Activated CD4-positive, alpha-beta T cell treated with anti-CD3 and anti-CD28 coated beads for 36 hours (primary cell): Measurements from ENCODE around the gene ADH6. TPM values are rescaled to one million over a fixed set of nuclear protein-coding genes. Genes with fewer than 3 reads are reported as not detected.
"Not testable (repeated sequence)": the region's sequence is repeated elsewhere in the genome, so short reads cannot be mapped to it uniquely, and the experiment has no call there.

Experiments
- ATAC-seq: fragments of 200-7000 bp; cut with Tn5 transposase; one replicate; pipeline ENCODE4 v1.10.0; 2021; ENCODE audit warnings: mild to moderate bottlenecking, moderate library complexity
- CTCF ChIA-PET: fragments of 350-600 bp; sonication (Branson Sonifier 250); formaldehyde crosslinking; loops from one replicate; lab custom pipeline; 2021; ENCODE audit warnings: antibody characterized with exemption; lab: Charles Lee
- POLR2A ChIA-PET: fragments of 350-600 bp; sonication (Branson Sonifier 250); formaldehyde crosslinking; loops from one replicate; lab custom pipeline; 2021; ENCODE audit warnings: antibody characterized with exemption, inconsistent platforms; lab: Charles Lee
- DNase-seq: peaks from one replicate; pipeline ENCODE4 v3.0.0-alpha.2; 2020
- H3K27ac Mint-ChIP-seq: one replicate; pipeline ENCODE4 v1.8.0; 2021; ENCODE audit warnings: mixed read lengths
- H3K27me3 Mint-ChIP-seq: one replicate; pipeline ENCODE4 v1.8.0; 2021; ENCODE audit warnings: mixed read lengths
- H3K36me3 Mint-ChIP-seq: one replicate; pipeline ENCODE4 v1.8.0; 2021; ENCODE audit warnings: low read depth, mixed read lengths
- H3K4me1 Mint-ChIP-seq: one replicate; pipeline ENCODE4 v1.8.0; 2021; ENCODE audit warnings: mixed read lengths
- H3K4me3 Mint-ChIP-seq: one replicate; pipeline ENCODE4 v1.8.0; 2021; ENCODE audit warnings: mild to moderate bottlenecking, moderate library complexity, mixed read lengths
- H3K9me3 Mint-ChIP-seq: one replicate; pipeline ENCODE4 v1.8.0; 2021; ENCODE audit warnings: low read depth, mixed read lengths
- intact Hi-C, 2 experiments: fragments of 100-400 bp; cut with DNase I in 1 of 2; cut with micrococcal nuclease in 1 of 2; formaldehyde crosslinking; loops; one replicate each; pipeline versions ENCODE4 v1.14.2 to v1.15.1; 2022 to 2024; cut with DNase I, micrococcal nuclease
- total RNA-seq, 2 experiments: library from RNA; stranded (reverse); gene quantifications; one replicate each; pipeline ENCODE4 v1.2.3, GENCODE V29; 2021

ADH6 gene
- not detected for total RNA-seq

DNA sequence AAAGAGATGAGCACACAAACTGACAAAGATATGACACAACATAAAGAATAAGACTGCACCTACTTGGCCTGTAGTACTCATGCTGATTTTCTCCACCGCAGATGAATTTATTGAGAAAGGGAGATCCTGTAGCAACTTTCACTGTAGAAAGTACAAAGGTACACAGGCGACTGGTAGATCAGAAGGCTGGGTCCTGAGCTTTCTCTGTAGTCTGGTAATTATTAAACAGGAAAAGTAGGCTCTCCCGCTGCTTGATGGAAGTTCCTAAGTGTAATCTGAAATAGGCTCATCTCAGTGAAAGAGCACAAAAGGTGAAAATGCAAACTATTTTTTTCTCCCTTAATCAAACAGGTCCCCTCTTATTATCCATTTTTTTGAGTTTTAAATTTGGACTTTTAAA lies at the start of gene ADH6:
ADH6 (minus strand) TSS at position 175 of the 400 bp plus-strand sequence; CDS start at position 81, 94 bp downstream.
- no peak for ATAC-seq

GRCh38 chr4:99264927-99265326 lies 45.9 kb upstream of the ADH6 start:
- H3K36me3 Mint-ChIP-seq: no peaks in the 10 kb centered on the region
- CTCF ChIA-PET: no interaction called here
- no peak overlapping the region for H3K4me3 Mint-ChIP-seq
- H3K27me3 Mint-ChIP-seq: peaks cover 2% of the 10 kb centered on the region
- ATAC-seq: no peak
- H3K4me1 Mint-ChIP-seq: no peaks in the 10 kb centered on the region
- no peak for DNase-seq
- POLR2A ChIA-PET: no interaction called here
- H3K9me3 Mint-ChIP-seq: peaks cover 11% of the 10 kb centered on the region
- H3K27ac Mint-ChIP-seq: no peak overlapping the region
- intact Hi-C loops: no loop called here

More for the DNA sequence above, at the start of gene ADH6:
- peaks cover 6% of the 10 kb centered on the region for H3K9me3 Mint-ChIP-seq
- no peaks in the 10 kb centered on the region for H3K4me1 Mint-ChIP-seq
- POLR2A ChIA-PET: no interaction called here
- no peak within 1 kb of the TSS for H3K4me3 Mint-ChIP-seq
- H3K36me3 Mint-ChIP-seq: peaks cover 2% of the 10 kb centered on the region
- H3K27me3 Mint-ChIP-seq: peaks cover 2% of the 10 kb centered on the region
- CTCF ChIA-PET: no interaction called here
- intact Hi-C loops: no loop called here
- no peak for DNase-seq
- H3K27ac Mint-ChIP-seq: no peak within 1 kb of the TSS

DNA sequence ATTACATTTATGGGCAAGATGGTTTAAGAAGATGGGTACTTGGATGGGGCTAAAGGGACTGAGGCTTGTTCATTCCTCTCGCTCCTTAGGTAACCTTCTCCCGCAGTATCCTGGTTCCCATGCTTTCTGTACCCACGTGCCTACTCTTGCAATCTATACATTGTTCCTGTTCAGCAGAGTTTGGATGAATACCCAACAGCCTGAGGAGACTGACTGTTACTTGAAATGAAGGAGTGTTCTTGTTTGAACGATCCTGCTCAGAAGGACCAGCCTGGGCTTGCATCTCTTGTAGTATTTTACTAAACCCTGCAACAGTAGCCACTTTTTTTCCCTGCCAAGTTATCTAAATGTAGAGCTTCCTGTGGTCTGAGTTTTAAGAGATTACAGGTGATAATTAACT lies 33.7 kb upstream of the ADH6 start:
- intact Hi-C loops: no loop called here
- H3K9me3 Mint-ChIP-seq: peaks cover 2% of the 10 kb centered on the region
- DNase-seq (no peak), ATAC-seq (no peak)
- H3K4me1 Mint-ChIP-seq: no peaks in the 10 kb centered on the region
- no peak overlapping the region for H3K4me3 Mint-ChIP-seq
- ChIA-PET CTCF (no interaction called here), POLR2A (no interaction called here)
- H3K36me3 Mint-ChIP-seq: no peaks in the 10 kb centered on the region
- no peak overlapping the region for H3K27ac Mint-ChIP-seq
- H3K27me3 Mint-ChIP-seq: peaks cover 2% of the 10 kb centered on the region

- H3K4me1 Mint-ChIP-seq: no peaks in the 10 kb centered on the region
- ATAC-seq (no peak), DNase-seq (no peak)
- H3K27me3 Mint-ChIP-seq: peaks cover 8% of the 10 kb centered on the region
- ChIA-PET POLR2A (no interaction called here), CTCF (no interaction called here)
- intact Hi-C loops: no loop called here
- H3K9me3 Mint-ChIP-seq: peaks cover 10% of the 10 kb centered on the region
- H3K4me3 Mint-ChIP-seq: no peak overlapping the region
- peaks cover 5% of the 10 kb centered on the region for H3K36me3 Mint-ChIP-seq
- no peak overlapping the region for H3K27ac Mint-ChIP-seq
Measured at GRCh38 chr4:99248714-99249113, 29.7 kb upstream of the ADH6 start.

DNA sequence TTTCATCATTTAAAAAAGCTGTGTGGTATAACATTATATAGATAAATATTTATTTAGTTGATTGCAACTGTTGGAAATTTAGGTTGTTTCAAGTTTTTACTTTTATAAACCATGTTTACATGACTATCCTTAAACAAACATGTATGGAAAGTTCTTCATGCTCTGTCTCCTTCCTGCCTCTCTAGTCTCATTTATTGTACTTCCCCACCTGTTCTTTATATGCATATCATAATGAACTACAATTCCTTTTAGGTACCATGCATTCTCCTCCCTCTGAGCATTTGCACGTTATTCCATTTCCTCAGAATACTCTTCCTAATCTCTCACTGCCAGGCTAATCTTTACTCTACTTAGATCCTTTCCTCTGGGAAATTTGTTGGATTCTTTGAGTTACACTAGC lies 16.9 kb upstream of the ADH6 start:
- Mint-ChIP-seq H3K27ac (no peak overlapping the region), H3K9me3 (no peaks in the 10 kb centered on the region), H3K27me3 (peaks cover 7% of the 10 kb centered on the region), H3K4me3 (no peak overlapping the region), H3K36me3 (no peaks in the 10 kb centered on the region), H3K4me1 (no peaks in the 10 kb centered on the region)
- ATAC-seq (no peak), DNase-seq (no peak)
- intact Hi-C loops: no loop called here
- CTCF ChIA-PET: no interaction called here
- POLR2A ChIA-PET: no interaction called here

GRCh38 chr4:99234331-99235010 lies 15.4 kb upstream of the ADH6 start:
- Mint-ChIP-seq H3K4me1 (no peaks in the 10 kb centered on the region), H3K27ac (no peak overlapping the region), H3K4me3 (no peak overlapping the region), H3K9me3 (peaks cover 3% of the 10 kb centered on the region), H3K36me3 (no peaks in the 10 kb centered on the region), H3K27me3 (peaks cover 5% of the 10 kb centered on the region)
- no peak for DNase-seq
- POLR2A ChIA-PET: no interaction called here
- CTCF ChIA-PET: no interaction called here
- ATAC-seq: no peak
- intact Hi-C loops: no loop called here

GRCh38 chr4:99233397-99233796 lies 14.4 kb upstream of the ADH6 start:
- intact Hi-C loops, H3K36me3 Mint-ChIP-seq, ATAC-seq, H3K27me3 Mint-ChIP-seq, CTCF ChIA-PET, DNase-seq, POLR2A ChIA-PET, H3K27ac Mint-ChIP-seq, H3K9me3 Mint-ChIP-seq, H3K4me3 Mint-ChIP-seq, H3K4me1 Mint-ChIP-seq: not testable (repeated sequence)

DNA sequence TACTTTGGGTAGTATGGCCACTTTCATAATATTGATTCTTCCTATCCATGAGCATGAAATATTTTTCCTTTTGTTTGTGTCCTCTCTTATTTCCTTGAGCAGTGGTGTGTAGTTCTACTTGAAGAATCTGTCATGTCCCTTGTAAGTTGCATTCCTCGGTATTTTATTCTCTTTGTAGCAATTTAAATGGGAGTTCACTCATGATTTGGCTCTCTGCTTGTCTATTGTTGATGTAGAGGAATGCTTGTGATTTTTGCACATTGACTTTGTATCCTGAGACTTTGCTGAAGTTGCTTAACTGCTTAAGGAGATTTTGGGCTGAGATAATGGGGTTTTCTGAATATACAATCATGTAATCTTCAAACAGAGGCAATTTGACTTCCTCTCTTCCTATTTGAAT lies 9.7 kb upstream of the ADH6 start:
- H3K4me3 Mint-ChIP-seq, ATAC-seq, DNase-seq, H3K27ac Mint-ChIP-seq, H3K4me1 Mint-ChIP-seq, POLR2A ChIA-PET, H3K9me3 Mint-ChIP-seq, CTCF ChIA-PET, H3K27me3 Mint-ChIP-seq, H3K36me3 Mint-ChIP-seq, intact Hi-C loops: not testable (repeated sequence)

DNA sequence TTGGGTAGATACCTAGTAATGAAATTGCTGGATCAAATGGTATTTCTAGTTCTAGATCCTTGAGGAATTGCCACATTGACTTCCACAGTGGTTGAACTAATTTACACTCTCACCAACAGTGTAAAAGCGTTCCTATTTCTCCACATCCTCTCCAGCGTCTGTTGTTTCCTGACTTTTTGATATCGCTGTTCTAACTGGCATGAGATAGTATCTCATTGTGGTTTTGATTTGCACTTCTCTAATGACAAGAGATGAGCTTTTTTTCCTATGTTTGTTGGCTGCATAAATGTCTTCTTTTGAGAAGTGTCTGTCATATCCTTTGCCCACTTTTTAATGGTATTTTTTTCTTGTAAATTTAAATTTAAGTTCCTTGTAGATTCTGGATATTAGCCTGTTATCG lies 8.6 kb upstream of the ADH6 start:
- intact Hi-C loops, DNase-seq, H3K27me3 Mint-ChIP-seq, H3K4me1 Mint-ChIP-seq, H3K4me3 Mint-ChIP-seq, H3K9me3 Mint-ChIP-seq, ATAC-seq, CTCF ChIA-PET, POLR2A ChIA-PET, H3K27ac Mint-ChIP-seq, H3K36me3 Mint-ChIP-seq: not testable (repeated sequence)

DNA sequence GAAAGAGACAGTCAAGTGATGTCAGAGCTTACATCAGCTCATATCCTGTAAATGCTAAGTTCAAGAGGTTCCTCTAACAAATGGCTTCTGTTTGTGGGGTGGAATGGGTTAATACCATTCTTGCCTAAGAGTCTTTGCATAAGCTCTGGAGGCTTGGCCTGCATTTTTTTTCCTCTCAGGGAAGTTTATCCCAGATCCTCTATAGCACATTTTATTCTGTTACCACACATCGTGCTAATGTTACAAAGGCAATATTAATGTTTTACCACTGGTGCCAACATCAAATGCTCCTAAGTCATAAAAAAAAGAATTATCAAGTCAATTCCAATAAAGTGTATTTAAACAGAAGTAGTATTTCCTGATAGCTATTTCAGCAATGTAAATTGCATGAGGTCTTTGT lies 2.9 kb upstream of the ADH6 start:
- Mint-ChIP-seq H3K27me3 (peaks cover 2% of the 10 kb centered on the region), H3K9me3 (peaks cover 6% of the 10 kb centered on the region), H3K4me3 (no peak overlapping the region), H3K4me1 (no peaks in the 10 kb centered on the region), H3K27ac (no peak overlapping the region), H3K36me3 (peaks cover 2% of the 10 kb centered on the region)
- POLR2A ChIA-PET: interaction anchor here (0.6 kb wide), 1 partner anchor 189 kb away, joined by 3 read pairs; no protein-coding TSS in a partner anchor
- ATAC-seq (no peak), DNase-seq (no peak)
- intact Hi-C loops: no loop called here
- CTCF ChIA-PET: interaction anchor here (0.9 kb wide), 1 partner anchor 183 kb away, joined by 3 read pairs; no protein-coding TSS in a partner anchor

DNA sequence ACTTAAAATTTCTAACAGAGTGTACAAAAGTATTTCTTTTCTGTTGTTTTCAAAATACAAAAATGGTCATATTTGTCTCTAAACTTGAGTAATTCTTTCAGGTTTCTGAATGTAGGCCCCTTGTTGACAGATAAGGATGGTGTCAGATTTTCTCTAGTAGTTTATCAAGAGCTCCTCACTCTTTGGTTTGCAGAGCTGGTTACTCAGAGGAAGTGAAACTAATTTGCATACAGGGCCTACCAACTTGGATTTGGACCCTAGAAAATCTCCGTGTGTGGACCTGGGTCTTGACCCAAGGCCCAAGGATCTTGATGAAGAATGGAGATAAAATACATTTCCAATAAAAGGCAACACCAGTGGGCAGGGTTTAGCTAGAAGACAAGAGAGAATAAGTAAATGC lies 433 bp upstream of the ADH6 start:
- no peak for ATAC-seq
- no peak for DNase-seq
- Mint-ChIP-seq H3K9me3 (peaks cover 6% of the 10 kb centered on the region), H3K27ac (no peak overlapping the region), H3K4me3 (no peak overlapping the region), H3K27me3 (peaks cover 2% of the 10 kb centered on the region), H3K4me1 (no peaks in the 10 kb centered on the region), H3K36me3 (peaks cover 2% of the 10 kb centered on the region)
- CTCF ChIA-PET: no interaction called here
- intact Hi-C loops: no loop called here
- POLR2A ChIA-PET: no interaction called here

GRCh38 chr4:99215521-99215920 lies 3.5 kb downstream of the ADH6 start:
- ChIA-PET POLR2A (no interaction called here), CTCF (interaction anchor here (0.6 to 0.8 kb wide), 2 partner anchors 49 to 72 kb away, joined by 3 to 4 read pairs; no protein-coding TSS in a partner anchor)
- intact Hi-C loops: no loop called here
- Mint-ChIP-seq H3K27me3 (peaks cover 4% of the 10 kb centered on the region), H3K36me3 (peaks cover 2% of the 10 kb centered on the region), H3K4me3 (no peak overlapping the region), H3K4me1 (no peaks in the 10 kb centered on the region), H3K27ac (no peak overlapping the region), H3K9me3 (peaks cover 6% of the 10 kb centered on the region)
- no peak for DNase-seq
- ATAC-seq: no peak
